GM12878 (cell line): Measurements from ENCODE around the gene MYOZ1. TPM values are rescaled to one million over a fixed set of nuclear protein-coding genes. Genes with fewer than 3 reads are reported as not detected.
"Not testable (repeated sequence)": the region's sequence is repeated elsewhere in the genome, so short reads cannot be mapped to it uniquely, and the experiment has no call there.

Experiments
- ATAC-seq: fragments of 200-7000 bp; cut with Tn5 transposase; 3 replicates; pipeline ENCODE4 v1.9.1; 2020; ENCODE audit warnings: mild to moderate bottlenecking, moderate library complexity
- BruUV-seq: library from RNA; stranded (reverse); fragments of 400-500 nt; replicated peaks from 2 replicates; lab custom pipeline; 2021; lab: Mats Ljungman, UMichigan
- CTCF ChIA-PET: fragments of 300-600 bp; sonication (Branson Sonifier 250); formaldehyde crosslinking; extraction: SDS; loops from one replicate; lab custom pipeline; 2021; ENCODE audit warnings: inconsistent platforms; lab: Yijun Ruan, JAX
- POLR2A ChIA-PET: fragments of 350-600 bp; formaldehyde crosslinking; extraction: SDS; loops from one replicate; lab custom pipeline; 2021; ENCODE audit warnings: inconsistent platforms; lab: Charles Lee
- RAD21 ChIA-PET: fragments of 300-600 bp; sonication (Branson Sonifier 250); formaldehyde crosslinking; loops from one replicate; lab custom pipeline; 2023; ENCODE audit warnings: antibody characterized with exemption; ENCODE audit not compliant: unreplicated experiment; lab: Charles Lee
- SMC1A ChIA-PET: fragments of 300-600 bp; sonication (Branson Sonifier 250); formaldehyde crosslinking; loops from one replicate; lab custom pipeline; 2023; ENCODE audit not compliant: unreplicated experiment, uncharacterized antibody; lab: Charles Lee
- DNase-seq: peaks from one replicate; pipeline ENCODE4 v3.0.0-alpha.2; 2011; ENCODE audit warnings: low read depth, low spot score
- FAIRE-seq: peaks from 3 replicates; lab custom pipeline; 2011; peaks lifted over from hg19 to GRCh38; lab: Jason Lieb, UNC
- H2AFZ ChIP-seq: 2 replicates; pipeline ENCODE4 v1.6.0; 2011; ENCODE audit warnings: low read depth, low read length, control low read depth; ENCODE audit not compliant: control insufficient read depth
- H3K27ac ChIP-seq: 2 replicates; pipeline ENCODE4 v1.5.1; 2011; ENCODE audit warnings: control low read depth; ENCODE audit not compliant: control insufficient read depth, insufficient read depth
- H3K27me3 ChIP-seq, 2 experiments: replicated peaks in 1 of 2; 2 replicates each; pipeline versions ENCODE4 v1.6.0 to v1.6.1; 2011; ENCODE audit warnings: low read length in 1 of 2; ENCODE audit not compliant: control insufficient read depth in 2 of 2, insufficient read depth in 2 of 2
- H3K36me3 ChIP-seq, 2 experiments: 2 replicates each; pipeline ENCODE4 v1.5.1; 2011; ENCODE audit warnings: low read length in 1 of 2; ENCODE audit not compliant: control insufficient read depth in 2 of 2, insufficient read depth in 2 of 2
- H3K4me1 ChIP-seq: 2 replicates; pipeline ENCODE4 v1.6.1; 2011; ENCODE audit warnings: mild to moderate bottlenecking, low read length, moderate library complexity, mixed read lengths; ENCODE audit not compliant: control insufficient read depth, insufficient read depth
- H3K4me2 ChIP-seq: 2 replicates; pipeline ENCODE4 v1.6.0; 2011; ENCODE audit warnings: control low read depth; ENCODE audit not compliant: control insufficient read depth, insufficient read depth
- H3K4me3 ChIP-seq: fragments of 200-600 bp; sonication (generic); 2 replicates; pipeline ENCODE4 v1.5.1; 2016
- H3K79me2 ChIP-seq: 2 replicates; pipeline ENCODE4 v1.6.0; 2011; ENCODE audit warnings: low read length; ENCODE audit not compliant: control insufficient read depth, insufficient read depth
- H3K9ac ChIP-seq: 2 replicates; pipeline ENCODE4 v1.8.0; 2011; ENCODE audit warnings: low read length, control low read depth, mixed read lengths; ENCODE audit not compliant: control insufficient read depth, insufficient read depth
- H3K9me3 ChIP-seq: replicated peaks from 3 replicates; pipeline ENCODE4 v1.5.1; 2011; ENCODE audit warnings: mild to moderate bottlenecking, low read length; ENCODE audit not compliant: control insufficient read depth, insufficient read depth
- H4K20me1 ChIP-seq: 2 replicates; pipeline ENCODE4 v1.6.0; 2011; ENCODE audit not compliant: control insufficient read depth, insufficient read depth
- WGBS: methylation state at CpG from one replicate; pipeline ENCODE4 v1.1.6; 2016; ENCODE audit warnings: low lambda C conversion rate; ENCODE audit not compliant: insufficient replicate concordance, insufficient coverage; ENCODE audit errors: missing lambda C conversion rate; 5-methylcytosine and 5-hydroxymethylcytosine counted together
- in situ Hi-C: fragments of 300-500 bp; cut with MboI; formaldehyde crosslinking; loops from 9 replicates; pipeline ENCODE4 v1.14.3; 2018; ENCODE audit warnings: mixed read lengths
- intact Hi-C: fragments of 100-400 bp; cut with micrococcal nuclease; formaldehyde crosslinking; loops from one replicate; pipeline ENCODE4 v1.14.2; 2022; ENCODE audit not compliant: unreplicated experiment
- polyA plus RNA-seq, 11 experiments: library from polyadenylated mRNA; depleted of rRNA in 4 of 11; unstranded in 6 of 11; stranded (reverse) in 5 of 11; fragments of >200 nt; fragmentation: Nextera tagmentation in 4 of 11; fragmentation: Illumina TruSeq in 1 of 11; extraction: Ambion mirVana in 4 of 11; extraction: Trizol in 1 of 11; gene quantifications; 1 replicate in 1 of 11; 2 replicates in 10 of 11; pipeline versions ENCODE4 v1.2.1 to v1.2.3, GENCODE V29; 2011 to 2016; ENCODE audit warnings: inconsistent platforms in 2 of 11, missing spikeins in 2 of 11, low read depth in 1 of 11
- total RNA-seq, 4 experiments: library from RNA; depleted of rRNA in 3 of 4; stranded (reverse); fragments of >200 nt in 3 of 4; fragmentation: Illumina TruSeq in 1 of 4; extraction: Trizol in 1 of 4; gene quantifications; 2 replicates each; pipeline versions ENCODE4 v1.2.1 to v1.2.3, GENCODE V29; 2013 to 2021

The MYOZ1 gene
- total and polyA plus RNA-seq, 10 of the 15 experiments (the other 5 are each of a cell fraction or from before 2014, with no cell fraction given), result 0.05 to 2.0 (median 0.62) TPM

DNA sequence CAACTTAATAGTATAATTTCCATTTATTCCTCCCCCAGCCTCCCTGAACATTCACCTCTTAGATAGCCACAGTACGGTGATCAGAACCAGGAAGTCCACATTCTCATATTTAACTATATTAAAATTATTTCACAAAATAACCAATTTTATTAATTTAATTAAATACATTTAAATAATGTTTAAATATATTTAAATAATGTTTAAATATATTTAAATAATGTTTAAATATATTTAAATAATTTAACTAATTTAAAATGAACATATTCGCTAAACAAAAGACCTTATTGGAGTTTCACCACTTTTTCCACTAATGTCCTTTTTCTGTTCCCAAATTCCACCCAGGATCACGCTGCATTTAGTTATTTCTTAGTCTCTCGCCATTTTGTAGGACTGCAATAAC is 27.1 kb upstream of the MYOZ1 start:
- intact Hi-C loops, H3K9me3 ChIP-seq, H3K4me1 ChIP-seq, H3K27ac ChIP-seq, H3K36me3 ChIP-seq, H4K20me1 ChIP-seq, H3K4me3 ChIP-seq, POLR2A ChIA-PET, ATAC-seq, RAD21 ChIA-PET, H3K27me3 ChIP-seq, in situ Hi-C loops, H3K9ac ChIP-seq, H2AFZ ChIP-seq, H3K4me2 ChIP-seq, H3K79me2 ChIP-seq, BruUV-seq, SMC1A ChIA-PET, DNase-seq, CTCF ChIA-PET, FAIRE-seq: not testable (repeated sequence)
- 81% methylated on average over 3 of the region's 4 CpGs for WGBS

GRCh38 chr10:73666153-73666809 is 25.0 kb upstream of the MYOZ1 start:
- H3K79me2 ChIP-seq, H3K4me2 ChIP-seq, RAD21 ChIA-PET, FAIRE-seq, H3K4me3 ChIP-seq, intact Hi-C loops, in situ Hi-C loops, H4K20me1 ChIP-seq, POLR2A ChIA-PET, ATAC-seq, H3K36me3 ChIP-seq, H2AFZ ChIP-seq, BruUV-seq, H3K4me1 ChIP-seq, DNase-seq, H3K9me3 ChIP-seq, H3K27ac ChIP-seq, SMC1A ChIA-PET, H3K27me3 ChIP-seq, H3K9ac ChIP-seq: not testable (repeated sequence)
- CTCF ChIA-PET, result interaction anchor here (1.2 kb wide), 1 partner anchor 23 kb away, joined by 3 read pairs; no protein-coding TSS in a partner anchor
- 26% methylated on average over 5 of the region's 5 CpGs for WGBS

- H3K79me2 ChIP-seq, H3K4me1 ChIP-seq, DNase-seq, POLR2A ChIA-PET, H4K20me1 ChIP-seq, CTCF ChIA-PET, ATAC-seq, FAIRE-seq, SMC1A ChIA-PET, RAD21 ChIA-PET, in situ Hi-C loops, H3K36me3 ChIP-seq, H3K4me2 ChIP-seq, H3K9me3 ChIP-seq, H3K9ac ChIP-seq, H3K27ac ChIP-seq, H3K27me3 ChIP-seq, intact Hi-C loops, H3K4me3 ChIP-seq, H2AFZ ChIP-seq, BruUV-seq: not testable (repeated sequence)
- 80% methylated on average over 1 of the region's 3 CpGs for WGBS
Measured at GRCh38 chr10:73665581-73665980, 24.3 kb upstream of the MYOZ1 start.
